ENCODE data around the gene PRICKLE3. TPM values are rescaled to one million over a fixed set of nuclear protein-coding genes. Genes with fewer than 3 reads are reported as not detected.
"Not testable (repeated sequence)": the region's sequence is repeated elsewhere in the genome, so short reads cannot be mapped to it uniquely, and the experiment has no call there.

Gene PRICKLE3
- total and polyA plus RNA-seq, 8 donors = 3.7 to 65.1 (median 7.1) TPM

DNA sequence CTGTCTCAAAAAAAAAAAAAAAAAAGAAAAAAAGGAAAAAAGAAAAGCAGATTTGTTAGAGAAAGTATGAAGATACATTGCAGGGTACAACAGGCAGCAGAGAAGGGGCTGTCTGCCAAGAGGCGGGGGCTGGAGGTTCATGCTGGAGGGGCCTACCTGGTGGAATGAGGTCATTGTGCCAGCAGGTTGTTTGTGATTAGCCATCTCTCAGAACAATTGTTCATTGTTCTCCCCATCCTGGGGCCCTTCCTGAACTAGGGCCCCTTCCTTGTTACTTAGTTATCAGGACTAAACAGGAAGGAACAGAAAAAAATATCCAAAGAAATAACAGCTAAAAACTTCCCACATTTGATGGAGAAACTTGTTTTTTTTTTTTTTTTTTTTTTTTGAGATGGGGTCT lies 48.7 kb downstream of the PRICKLE3 start:
- no peak overlapping the region for H3K27ac ChIP-seq
- no peak for TF ChIP-seq CTCF (IDR thresholded peaks at IDR 0.05)
- no peak for TF ChIP-seq EP300 (IDR thresholded peaks at IDR 0.05)
- TF ChIP-seq POLR2AphosphoS5 (IDR thresholded peaks at IDR 0.05) = no peak
- no peak for TF ChIP-seq POLR2A (IDR thresholded peaks at IDR 0.05)
- H3K4me3 ChIP-seq = no peak overlapping the region
- WGBS, 5 donors = 71 to 100% (median 86%) methylated on average over 1 of the region's 1 CpG
- peaks cover 0 to 19% (median 0%) of the 10 kb centered on the region in 4 donors for H3K36me3 ChIP-seq
- H3K27me3 ChIP-seq = no peaks in the 10 kb centered on the region
- DNase-seq = peak in 1 of 2 donors; percentile 24
- intact Hi-C loops (cut with DNase I; ENCODE audit: low total_unique reads) = no loop called here
- H3K9me3 ChIP-seq = peaks cover 0 to 62% (median 34%) of the 10 kb centered on the region in 4 donors
- H3K4me1 ChIP-seq = no peaks in the 10 kb centered on the region

GRCh38 chrX:49133759-49134158 lies 52.4 kb downstream of the PRICKLE3 start:
- 86 to 93% (median 90%) methylated on average over 1 of the region's 1 CpG for WGBS, 5 donors
- TF ChIP-seq EP300 (IDR thresholded peaks at IDR 0.05) (no peak), POLR2A (IDR thresholded peaks at IDR 0.05) (no peak), CTCF (IDR thresholded peaks at IDR 0.05) (no peak), POLR2AphosphoS5 (IDR thresholded peaks at IDR 0.05) (no peak)
- Histone ChIP-seq H3K9me3 (peaks cover 0 to 25% (median 5%) of the 10 kb centered on the region in 4 donors), H3K4me3 (no peak overlapping the region), H3K27ac (no peak overlapping the region), H3K36me3 (no peaks in the 10 kb centered on the region), H3K4me1 (no peaks in the 10 kb centered on the region), H3K27me3 (no peaks in the 10 kb centered on the region)
- DNase-seq = no peak
- intact Hi-C loops (cut with DNase I; ENCODE audit: low total_unique reads) = no loop called here

GRCh38 chrX:49132275-49132674 lies 53.9 kb downstream of the PRICKLE3 start:
- H3K27ac ChIP-seq; H3K4me3 ChIP-seq; DNase-seq; H3K4me1 ChIP-seq; H3K36me3 ChIP-seq; H3K27me3 ChIP-seq; intact Hi-C loops (cut with DNase I; ENCODE audit: low total_unique reads): not testable (repeated sequence)
- H3K9me3 ChIP-seq = peaks cover 0 to 12% (median 0%) of the 10 kb centered on the region in 4 donors
- 93 to 97% (median 95%) methylated on average over 6 to 7 of the region's 7 CpGs for WGBS, 5 donors

- 64 to 82% (median 74%) methylated on average over 4 of the region's 4 CpGs for WGBS, 5 donors
- Histone ChIP-seq H3K4me1 (peaks cover 0 to under 1% (median 0%) of the 10 kb centered on the region in 4 donors), H3K9me3 (no peaks in the 10 kb centered on the region), H3K27ac (no peak overlapping the region), H3K36me3 (no peaks in the 10 kb centered on the region), H3K4me3 (no peak overlapping the region), H3K27me3 (no peaks in the 10 kb centered on the region)
- TF ChIP-seq POLR2A (IDR thresholded peaks at IDR 0.05) (no peak), CTCF (IDR thresholded peaks at IDR 0.05) (no peak), EP300 (IDR thresholded peaks at IDR 0.05) (no peak), POLR2AphosphoS5 (IDR thresholded peaks at IDR 0.05) (no peak)
- intact Hi-C loops (cut with DNase I; ENCODE audit: low total_unique reads) = loop anchor here (10.0 kb wide), 1 partner anchor 65 kb away; no protein-coding TSS in a partner anchor
- DNase-seq = no peak
These were observed 56.7 kb downstream of the PRICKLE3 start for GRCh38 chrX:49129427-49129826.

DNA sequence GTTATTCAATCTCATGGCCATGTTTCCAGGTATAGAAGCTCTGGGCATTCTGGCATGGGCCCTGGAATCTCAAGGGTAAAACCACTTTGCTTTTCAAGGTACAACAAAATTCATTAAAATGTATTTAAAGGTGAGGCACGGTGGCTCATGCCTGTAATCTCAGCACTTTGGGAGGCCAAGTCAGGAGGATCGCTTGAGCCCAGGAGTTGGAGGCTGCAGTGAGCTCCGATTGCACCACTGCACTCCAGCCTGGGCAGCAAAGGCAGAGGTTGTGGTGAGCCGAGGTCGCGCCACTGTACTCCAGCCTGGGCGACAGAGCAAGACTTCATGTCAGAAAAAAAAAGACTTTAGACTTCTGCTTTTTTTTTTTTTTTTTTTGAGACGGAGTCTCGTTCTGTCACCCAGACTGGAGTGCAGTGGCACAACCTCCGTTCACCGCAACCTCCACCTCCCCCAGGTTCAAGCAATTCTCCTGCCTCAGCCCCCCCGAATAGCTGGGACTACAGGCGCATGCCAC lies 58.4 kb downstream of the PRICKLE3 start:
- intact Hi-C loops (cut with DNase I; ENCODE audit: low total_unique reads) = loop anchor here (10.0 kb wide), 1 partner anchor 63 kb away; no protein-coding TSS in a partner anchor
- DNase-seq = not testable (repeated sequence)

More for the DNA sequence above, 58.4 kb downstream of the PRICKLE3 start:
- not testable (repeated sequence) for H3K4me3 ChIP-seq, H3K27me3 ChIP-seq, H3K4me1 ChIP-seq, H3K36me3 ChIP-seq, H3K9me3 ChIP-seq, H3K27ac ChIP-seq
- WGBS, 5 donors = 75 to 86% (median 83%) methylated on average over 9 to 13 of the region's 13 CpGs

Small RNA genes within 50 kb of the gene (small RNA-seq; reads per million reads assigned to genes)
- gene RN7SL262P = 0 to 0.31 (median 0) reads per million in 4 donors

Other genes with a start within 250 kb of the PRICKLE3 start
- gene OTUD5, start 228.8 kb downstream of the PRICKLE3 start, total RNA-seq = 100 to 1,000 TPM in 1 of 5 donors, 10 to 100 TPM in 4; 16.1 to 163 (median 18.1) TPM
- 10 to 100 TPM; 23.0 to 26.4 (median 25.5) TPM for gene OTUD5, start 228.8 kb downstream of the PRICKLE3 start, polyA plus RNA-seq
- 1 to 10 TPM in 1 of 5 donors, under 1 TPM in 1, not detected in 3; 0.45 to 2.4 TPM for gene KCND1, start 214.5 kb downstream of the PRICKLE3 start, total RNA-seq
- gene KCND1, start 214.5 kb downstream of the PRICKLE3 start, polyA plus RNA-seq = under 1 TPM; 0.15 to 0.68 (median 0.19) TPM
- 100 to 1,000 TPM in 1 of 5 donors, 10 to 100 TPM in 4; 30.7 to 127 (median 58.9) TPM for gene GRIPAP1, start 184.1 kb downstream of the PRICKLE3 start, total RNA-seq
- 10 to 100 TPM; 15.6 to 21.0 (median 16.3) TPM for gene GRIPAP1, start 184.1 kb downstream of the PRICKLE3 start, polyA plus RNA-seq
- gene TFE3, start 143.0 kb downstream of the PRICKLE3 start, total RNA-seq = 10 to 100 TPM; 13.0 to 42.2 (median 35.3) TPM
- 10 to 100 TPM; 21.5 to 28.1 (median 27.0) TPM for gene TFE3, start 143.0 kb downstream of the PRICKLE3 start, polyA plus RNA-seq
- 10 to 100 TPM in 2 of 5 donors, 1 to 10 TPM in 3; 2.3 to 25.4 (median 6.1) TPM for gene CCDC120, start 127.4 kb downstream of the PRICKLE3 start, total RNA-seq
- 1 to 10 TPM; 3.8 to 7.3 (median 4.0) TPM for gene CCDC120, start 127.4 kb downstream of the PRICKLE3 start, polyA plus RNA-seq
- gene PRAF2, start 112.4 kb downstream of the PRICKLE3 start, total RNA-seq = 10 to 100 TPM in 1 of 5 donors, 1 to 10 TPM in 2, not detected in 2; 5.0 to 37.1 (median 5.9) TPM
- gene PRAF2, start 112.4 kb downstream of the PRICKLE3 start, polyA plus RNA-seq = 10 to 100 TPM in 2 of 3 donors, 1 to 10 TPM in 1; 9.3 to 16.6 (median 10.3) TPM
- 100 to 1,000 TPM in 2 of 5 donors, 10 to 100 TPM in 3; 12.2 to 209 (median 90.9) TPM for gene WDR45, start 106.5 kb downstream of the PRICKLE3 start, total RNA-seq
- 100 to 1,000 TPM in 1 of 3 donors, 10 to 100 TPM in 2; 69.0 to 102 (median 75.3) TPM for gene WDR45, start 106.5 kb downstream of the PRICKLE3 start, polyA plus RNA-seq
- 10 to 100 TPM in 2 of 5 donors, 1 to 10 TPM in 3; 6.4 to 19.1 (median 8.2) TPM for gene GPKOW, start 62.6 kb downstream of the PRICKLE3 start, total RNA-seq
- gene GPKOW, start 62.6 kb downstream of the PRICKLE3 start, polyA plus RNA-seq = 10 to 100 TPM; 14.1 to 18.2 (median 14.7) TPM
- gene MAGIX, start 23.6 kb downstream of the PRICKLE3 start, total RNA-seq = 10 to 100 TPM in 3 of 5 donors, 1 to 10 TPM in 2; 4.7 to 43.2 (median 10.3) TPM
- gene MAGIX, start 23.6 kb downstream of the PRICKLE3 start, polyA plus RNA-seq = 10 to 100 TPM; 18.9 to 41.1 (median 35.0) TPM
- gene PLP2, start 14.5 kb downstream of the PRICKLE3 start, total RNA-seq = 100 to 1,000 TPM in 1 of 5 donors, 10 to 100 TPM in 4; 14.0 to 155 (median 52.2) TPM
- gene PLP2, start 14.5 kb downstream of the PRICKLE3 start, polyA plus RNA-seq = 100 to 1,000 TPM in 1 of 3 donors, 10 to 100 TPM in 2; 55.0 to 323 (median 94.4) TPM
- 100 to 1,000 TPM in 1 of 5 donors, 1 to 10 TPM in 2, under 1 TPM in 1, not detected in 1; 0.89 to 211 (median 3.3) TPM for gene SYP, start 13.8 kb upstream of the PRICKLE3 start, total RNA-seq
- 1 to 10 TPM in 2 of 3 donors, under 1 TPM in 1; 0.92 to 5.0 (median 3.9) TPM for gene SYP, start 13.8 kb upstream of the PRICKLE3 start, polyA plus RNA-seq
- gene CACNA1F, start 47.0 kb upstream of the PRICKLE3 start, total RNA-seq = 1 to 10 TPM in 1 of 5 donors, under 1 TPM in 2, not detected in 2; 0.37 to 6.1 (median 0.89) TPM
- gene CACNA1F, start 47.0 kb upstream of the PRICKLE3 start, polyA plus RNA-seq = under 1 TPM; 0.06 to 0.18 (median 0.15) TPM
- 10 to 100 TPM in 2 of 5 donors, 1 to 10 TPM in 3; 2.7 to 68.9 (median 7.0) TPM for gene CCDC22, start 49.1 kb upstream of the PRICKLE3 start, total RNA-seq
- gene CCDC22, start 49.1 kb upstream of the PRICKLE3 start, polyA plus RNA-seq = 10 to 100 TPM in 1 of 3 donors, 1 to 10 TPM in 2; 7.4 to 12.2 (median 8.9) TPM
- gene FOXP3, start 78.3 kb upstream of the PRICKLE3 start, total RNA-seq = not detected
- under 1 TPM in 2 of 3 donors, not detected in 1; 0.12 to 0.88 TPM for gene FOXP3, start 78.3 kb upstream of the PRICKLE3 start, polyA plus RNA-seq
- 10 to 100 TPM in 1 of 5 donors, 1 to 10 TPM in 4; 1.4 to 20.4 (median 5.7) TPM for gene PPP1R3F, start 83.4 kb upstream of the PRICKLE3 start, total RNA-seq
- 1 to 10 TPM; 2.1 to 6.4 (median 4.0) TPM for gene PPP1R3F, start 83.4 kb upstream of the PRICKLE3 start, polyA plus RNA-seq
- not detected for gene GAGE10, start 117.3 kb upstream of the PRICKLE3 start, total RNA-seq
- not detected for gene GAGE10, start 117.3 kb upstream of the PRICKLE3 start, polyA plus RNA-seq
- gene GAGE12J, start 135.7 kb upstream of the PRICKLE3 start, total RNA-seq = not detected
- not detected for gene GAGE12J, start 135.7 kb upstream of the PRICKLE3 start, polyA plus RNA-seq
- not detected for gene GAGE13, start 145.2 kb upstream of the PRICKLE3 start, total RNA-seq
- not detected for gene GAGE13, start 145.2 kb upstream of the PRICKLE3 start, polyA plus RNA-seq